Suprapubic skin (tissue), 4 donors: ENCODE results near the gene DXO. TPM values are rescaled to one million over a fixed set of nuclear protein-coding genes. Genes with fewer than 3 reads are reported as not detected.

Source experiments
- total RNA-seq, 4 donors: library from RNA; depleted of rRNA; stranded (reverse); fragments of >200 nt; gene quantifications; one replicate each; pipeline ENCODE4 v1.1.0, GENCODE V29; 2016

The DXO gene
- total RNA-seq, 4 donors from 2014 or later, result 13.1 to 25.3 (median 16.4) TPM

Other genes with a start within 250 kb of the DXO start
- 1 to 10 TPM; 1.6 to 4.6 (median 4.5) TPM for gene MPIG6B, start 248.8 kb downstream of the DXO start, total RNA-seq
- 10 to 100 TPM; 66.8 to 84.2 (median 68.3) TPM for gene DDAH2, start 242.8 kb downstream of the DXO start, total RNA-seq
- 100 to 1,000 TPM; 239 to 420 (median 333) TPM for gene CLIC1, start 235.6 kb downstream of the DXO start, total RNA-seq
- 10 to 100 TPM; 12.6 to 60.1 (median 17.2) TPM for gene MSH5, start 232.1 kb downstream of the DXO start, total RNA-seq
- 10 to 100 TPM in 3 of 4 donors, 1 to 10 TPM in 1; 9.3 to 42.2 (median 20.3) TPM for gene SAPCD1, start 209.5 kb downstream of the DXO start, total RNA-seq
- gene VWA7, start 194.8 kb downstream of the DXO start, total RNA-seq, result 1 to 10 TPM; 1.3 to 3.3 (median 2.3) TPM
- gene VARS1, start 176.4 kb downstream of the DXO start, total RNA-seq, result 10 to 100 TPM; 48.8 to 60.0 (median 59.1) TPM
- 10 to 100 TPM; 21.7 to 39.5 (median 30.2) TPM for gene LSM2, start 165.2 kb downstream of the DXO start, total RNA-seq
- gene HSPA1L, start 156.9 kb downstream of the DXO start, total RNA-seq, result 1 to 10 TPM in 3 of 4 donors, under 1 TPM in 1; 0.83 to 3.1 (median 1.8) TPM
- gene HSPA1A, start 156.6 kb downstream of the DXO start, total RNA-seq, result 100 to 1,000 TPM; 200 to 464 (median 408) TPM
- gene HSPA1B, start 144.4 kb downstream of the DXO start, total RNA-seq, result 100 to 1,000 TPM; 243 to 686 (median 558) TPM
- gene NEU1, start 109.3 kb downstream of the DXO start, total RNA-seq, result 10 to 100 TPM; 22.2 to 42.7 (median 39.8) TPM
- 1 to 10 TPM; 1.4 to 7.4 (median 4.1) TPM for gene SLC44A4, start 93.1 kb downstream of the DXO start, total RNA-seq
- gene EHMT2, start 74.4 kb downstream of the DXO start, total RNA-seq, result 10 to 100 TPM; 38.7 to 48.9 (median 42.9) TPM
- gene ZBTB12, start 70.1 kb downstream of the DXO start, total RNA-seq, result 1 to 10 TPM in 3 of 4 donors, under 1 TPM in 1; 0.49 to 2.6 (median 1.5) TPM
- 1 to 10 TPM; 2.6 to 6.4 (median 4.1) TPM for gene C2, start 44.4 kb downstream of the DXO start, total RNA-seq
- 1 to 10 TPM; 3.7 to 6.8 (median 5.1) TPM for gene CFB, start 26.0 kb downstream of the DXO start, total RNA-seq
- 10 to 100 TPM; 56.7 to 72.1 (median 65.8) TPM for gene NELFE, start 13.2 kb downstream of the DXO start, total RNA-seq
- gene SKIC2, start 13.0 kb downstream of the DXO start, total RNA-seq, result 10 to 100 TPM; 31.3 to 60.4 (median 49.3) TPM
- 10 to 100 TPM in 1 of 4 donors, 1 to 10 TPM in 3; 4.0 to 10.2 (median 5.3) TPM for gene C4A, start 9.9 kb upstream of the DXO start, total RNA-seq
- 1 to 10 TPM; 1.3 to 9.4 (median 5.1) TPM for gene C4B, start 42.7 kb upstream of the DXO start, total RNA-seq
- gene CYP21A2, start 66.3 kb upstream of the DXO start, total RNA-seq, result 1 to 10 TPM in 1 of 4 donors, under 1 TPM in 1, not detected in 2; 0.39 to 2.3 TPM
- 10 to 100 TPM; 25.7 to 52.5 (median 40.2) TPM for gene TNXB, start 137.2 kb upstream of the DXO start, total RNA-seq
- gene ATF6B, start 156.1 kb upstream of the DXO start, total RNA-seq, result 100 to 1,000 TPM in 1 of 4 donors, 10 to 100 TPM in 3; 55.8 to 161 (median 74.0) TPM
- 10 to 100 TPM in 1 of 4 donors, 1 to 10 TPM in 3; 3.5 to 10.6 (median 5.6) TPM for gene FKBPL, start 158.2 kb upstream of the DXO start, total RNA-seq
- gene PRRT1, start 179.8 kb upstream of the DXO start, total RNA-seq, result 1 to 10 TPM in 1 of 4 donors, under 1 TPM in 3; 0.42 to 2.1 (median 0.45) TPM
- gene PPT2, start 182.0 kb upstream of the DXO start, total RNA-seq, result 100 to 1,000 TPM in 1 of 4 donors, 10 to 100 TPM in 3; 42.8 to 183 (median 72.2) TPM
- 10 to 100 TPM in 3 of 4 donors, 1 to 10 TPM in 1; 7.3 to 66.5 (median 15.4) TPM for gene EGFL8, start 192.5 kb upstream of the DXO start, total RNA-seq
- gene AGPAT1, start 203.9 kb upstream of the DXO start, total RNA-seq, result 10 to 100 TPM; 30.4 to 68.9 (median 42.6) TPM
- 10 to 100 TPM; 55.7 to 73.0 (median 63.4) TPM for gene RNF5, start 206.3 kb upstream of the DXO start, total RNA-seq
- 1 to 10 TPM in 3 of 4 donors, not detected in 1; 1.5 to 9.9 (median 4.8) TPM for gene AGER, start 212.1 kb upstream of the DXO start, total RNA-seq
- gene PBX2, start 218.1 kb upstream of the DXO start, total RNA-seq, result 10 to 100 TPM; 51.0 to 84.7 (median 63.8) TPM
- 1 to 10 TPM; 4.8 to 5.5 (median 5.1) TPM for gene GPSM3, start 220.5 kb upstream of the DXO start, total RNA-seq